ENCODE measurements around the gene FKBP1A. TPM values are rescaled to one million over a fixed set of nuclear protein-coding genes. Genes with fewer than 3 reads are reported as not detected.

The FKBP1A gene
- total and polyA plus RNA-seq, 10 of the 15 experiments (the other 5 are each of a cell fraction or from before 2014, with no cell fraction given) = 103 to 687 (median 254) TPM

- ChIA-PET POLR2A (no interaction called here), SMC1A (ENCODE audit: uncharacterized antibody, unreplicated experiment) (no interaction called here), RAD21 (ENCODE audit: unreplicated experiment) (no interaction called here), CTCF (no interaction called here)
- H3K4me1 ChIP-seq (ENCODE audit: control insufficient read depth, insufficient read depth, low read length) = peaks cover 24% of the 10 kb centered on the region
- H3K4me3 ChIP-seq = no peak overlapping the region
- intact Hi-C loops (cut with micrococcal nuclease; ENCODE audit: unreplicated experiment) = no loop called here
- H3K79me2 ChIP-seq (ENCODE audit: control insufficient read depth, insufficient read depth, low read length) = peaks cover 34% of the 10 kb centered on the region
- H3K27ac ChIP-seq (ENCODE audit: control insufficient read depth, insufficient read depth) = no peak overlapping the region
- H3K9ac ChIP-seq (ENCODE audit: control insufficient read depth, insufficient read depth, low read length) = no peak overlapping the region
- peaks cover 7% of the 10 kb centered on the region; the same call in 1 of the 2 replicates for H4K20me1 ChIP-seq (ENCODE audit: control insufficient read depth, insufficient read depth)
- 96% methylated on average over 3 of the region's 3 CpGs for WGBS (ENCODE audit: insufficient coverage, insufficient replicate concordance, low lambda C conversion rate, missing lambda C conversion rate)
- no TSS peak for BruUV-seq (replicated peaks)
- no peaks in the 10 kb centered on the region for H3K27me3 ChIP-seq (replicated peaks in 1 of 2; ENCODE audit: control insufficient read depth in 2 of 2, insufficient read depth in 2 of 2, low read length in 1 of 2)
- peaks cover 15 to 39% of the 10 kb centered on the region in 2 experiments for H3K36me3 ChIP-seq (ENCODE audit: control insufficient read depth in 2 of 2, insufficient read depth in 2 of 2, low read length in 1 of 2)
- FAIRE-seq (no peak), ATAC-seq (no peak), DNase-seq (ENCODE audit: low read depth, low spot score) (no peak)
- no peaks in the 10 kb centered on the region for H3K9me3 ChIP-seq (replicated peaks; ENCODE audit: control insufficient read depth, insufficient read depth, low read length)
- H2AFZ ChIP-seq (ENCODE audit: control insufficient read depth, low read depth, low read length) = no peak overlapping the region
- no peak overlapping the region for H3K4me2 ChIP-seq (ENCODE audit: control insufficient read depth, insufficient read depth)
- in situ Hi-C loops (cut with MboI) = no loop called here
- TF ChIP-seq IKZF2 (IDR thresholded peaks at IDR 0.05) (no peak), POLR2AphosphoS2 (IDR thresholded peaks at IDR 0.05; ENCODE audit: low read depth, low read length) (no peak), IRF4 (IDR thresholded peaks at IDR 0.05; ENCODE audit: low read depth, low read length) (no peak), ZBTB40 (IDR thresholded peaks at IDR 0.05; ENCODE audit: borderline replicate concordance) (no peak), CUX1 (IDR thresholded peaks at IDR 0.05; ENCODE audit: insufficient replicate concordance, low read depth, low read length) (no peak), EED (IDR thresholded peaks at IDR 0.05; ENCODE audit: low read depth) (no peak), KLF5 (IDR thresholded peaks at IDR 0.05; ENCODE audit: partially characterized antibody) (no peak), CEBPZ (IDR thresholded peaks at IDR 0.05; ENCODE audit: low read depth, low read length) (no peak), NKRF (conservative IDR thresholded peaks at IDR 0.05) (no peak), NR2C1 (IDR thresholded peaks at IDR 0.05) (no peak)
Observed at GRCh38 chr20:1373036-1373435, 19.8 kb downstream of the FKBP1A start.

Measured in GM12878 (cell line).